ENCODE results near the gene RNF19B.

RNF19B gene

DNA sequence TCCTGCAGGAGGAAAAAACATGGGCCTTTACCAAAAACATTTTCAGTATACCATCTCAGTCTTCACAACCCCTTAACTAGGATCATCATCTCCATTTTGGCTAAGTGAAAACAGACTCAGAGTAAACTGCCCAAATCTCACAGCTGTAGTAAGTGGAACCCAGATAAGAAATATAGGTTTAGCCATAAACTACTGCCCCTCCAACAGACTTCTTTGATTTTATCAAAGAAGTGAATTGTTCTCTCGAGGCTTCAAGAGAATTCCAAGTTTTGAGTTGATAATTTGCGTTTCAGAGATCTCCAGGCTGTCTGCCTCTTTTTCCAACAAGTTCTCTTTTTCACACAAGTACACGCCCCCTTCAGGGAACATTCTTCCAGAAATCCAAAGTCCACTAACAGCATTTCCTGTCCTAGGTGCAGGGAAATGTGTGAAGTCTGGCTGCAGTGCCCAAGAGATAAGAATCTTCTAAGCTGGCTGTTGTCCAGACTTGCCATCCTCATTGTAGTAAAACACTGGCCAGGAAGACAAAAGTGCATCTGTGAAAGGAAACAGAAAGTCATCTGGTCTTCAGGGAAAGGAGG, 30.8 kb downstream of the RNF19B start:
- H3K4me3 ChIP-seq (ENCODE audit: low read length), result no peak overlapping the region
- no peak for DNase-seq (ENCODE audit: low read depth)
- TF ChIP-seq, protein P1, sequence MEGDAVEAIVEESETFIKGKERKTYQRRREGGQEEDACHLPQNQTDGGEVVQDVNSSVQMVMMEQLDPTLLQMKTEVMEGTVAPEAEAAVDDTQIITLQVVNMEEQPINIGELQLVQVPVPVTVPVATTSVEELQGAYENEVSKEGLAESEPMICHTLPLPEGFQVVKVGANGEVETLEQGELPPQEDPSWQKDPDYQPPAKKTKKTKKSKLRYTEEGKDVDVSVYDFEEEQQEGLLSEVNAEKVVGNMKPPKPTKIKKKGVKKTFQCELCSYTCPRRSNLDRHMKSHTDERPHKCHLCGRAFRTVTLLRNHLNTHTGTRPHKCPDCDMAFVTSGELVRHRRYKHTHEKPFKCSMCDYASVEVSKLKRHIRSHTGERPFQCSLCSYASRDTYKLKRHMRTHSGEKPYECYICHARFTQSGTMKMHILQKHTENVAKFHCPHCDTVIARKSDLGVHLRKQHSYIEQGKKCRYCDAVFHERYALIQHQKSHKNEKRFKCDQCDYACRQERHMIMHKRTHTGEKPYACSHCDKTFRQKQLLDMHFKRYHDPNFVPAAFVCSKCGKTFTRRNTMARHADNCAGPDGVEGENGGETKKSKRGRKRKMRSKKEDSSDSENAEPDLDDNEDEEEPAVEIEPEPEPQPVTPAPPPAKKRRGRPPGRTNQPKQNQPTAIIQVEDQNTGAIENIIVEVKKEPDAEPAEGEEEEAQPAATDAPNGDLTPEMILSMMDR (conservative IDR thresholded peaks at IDR 0.05; ENCODE audit: low read depth, low read length), result peak; percentile 5

DNA sequence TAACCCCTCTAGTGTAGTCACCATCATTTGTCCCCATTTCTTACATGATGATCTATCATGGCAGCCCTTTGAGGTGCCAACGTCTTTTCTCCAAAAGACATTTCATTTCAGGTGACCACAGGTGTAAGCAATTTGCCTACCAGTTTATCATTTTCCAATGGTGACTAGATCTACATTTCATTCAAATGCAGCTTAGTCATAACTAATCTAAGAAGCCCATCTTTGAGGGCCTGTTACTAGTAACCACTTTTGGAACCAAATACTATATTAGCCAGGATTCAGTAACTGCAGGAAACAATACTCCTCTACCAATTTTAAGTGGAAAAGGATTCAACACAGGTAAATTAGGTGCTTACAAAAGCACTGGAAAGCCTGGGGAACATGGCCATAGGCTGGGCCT, 32.8 kb downstream of the RNF19B start:
- TF ChIP-seq, protein P1 (conservative IDR thresholded peaks at IDR 0.05; ENCODE audit: low read depth, low read length), result no peak
- no peak overlapping the region for H3K4me3 ChIP-seq (ENCODE audit: low read length)
- DNase-seq (ENCODE audit: low read depth), result no peak

DNA sequence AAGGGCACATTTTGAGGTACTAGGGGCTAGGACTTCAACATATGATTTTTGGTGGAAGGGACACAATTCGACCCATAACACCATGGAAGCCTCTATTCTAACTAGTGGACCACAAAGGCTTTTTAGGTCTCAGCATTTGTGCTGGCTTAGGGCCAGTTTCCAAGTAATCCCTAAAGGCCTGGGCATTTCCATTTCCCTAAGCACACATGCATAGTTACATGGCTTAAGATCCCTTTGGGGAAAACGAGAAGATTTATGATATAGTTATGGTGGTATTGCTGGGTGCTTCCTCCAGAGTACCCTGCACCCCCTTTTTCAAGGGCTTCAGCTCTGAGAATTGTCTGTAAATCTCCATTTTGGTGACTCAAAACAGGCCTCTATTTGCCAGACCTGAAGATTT, 35.2 kb downstream of the RNF19B start:
- H3K4me3 ChIP-seq (ENCODE audit: low read length), result no peak overlapping the region
- TF ChIP-seq, protein P1 (conservative IDR thresholded peaks at IDR 0.05; ENCODE audit: low read depth, low read length), result no peak
- peak; percentile 39 for DNase-seq (ENCODE audit: low read depth)

DNA sequence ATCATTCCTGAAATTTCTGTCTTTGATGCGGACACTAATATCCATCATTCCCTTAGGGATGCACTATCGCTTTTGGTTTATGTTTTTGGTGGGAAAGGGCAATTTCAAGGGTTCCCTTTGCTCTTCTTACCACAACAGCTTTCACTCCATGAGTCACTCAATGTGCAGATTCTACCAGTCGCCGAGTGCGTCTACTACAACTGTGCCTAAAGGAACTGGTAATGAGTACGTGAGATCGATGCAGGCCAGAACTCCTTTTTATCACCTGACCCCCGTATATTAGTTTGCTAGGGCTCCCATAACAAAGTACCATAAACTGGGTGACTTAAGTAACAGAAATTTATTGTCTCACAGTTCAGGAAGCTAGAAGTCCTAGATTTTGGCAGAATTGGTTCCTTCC, 35.9 kb downstream of the RNF19B start:
- H3K4me3 ChIP-seq (ENCODE audit: low read length), result no peak overlapping the region
- TF ChIP-seq, protein P1 (conservative IDR thresholded peaks at IDR 0.05; ENCODE audit: low read depth, low read length), result no peak
- no peak for DNase-seq (ENCODE audit: low read depth)

DNA sequence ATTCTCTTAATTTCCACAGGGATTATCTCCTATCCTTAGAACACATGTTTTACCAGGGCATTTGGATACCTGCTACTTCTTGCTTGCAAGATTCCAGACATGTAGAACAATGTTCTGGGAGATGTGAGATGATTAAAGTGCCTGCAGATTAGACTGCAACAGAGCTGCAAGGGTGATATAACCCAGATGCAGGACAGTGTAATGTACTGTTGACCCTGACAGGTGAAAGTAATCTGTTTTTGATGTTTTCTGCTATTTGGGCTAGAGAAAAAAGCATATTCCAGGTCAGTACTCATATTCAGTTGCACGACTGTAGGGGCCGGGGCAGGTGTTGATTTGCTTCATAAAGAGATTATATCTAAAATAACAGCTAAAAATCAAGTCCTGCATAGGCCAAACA, 36.3 kb downstream of the RNF19B start:
- no peak overlapping the region for H3K4me3 ChIP-seq (ENCODE audit: low read length)
- DNase-seq (ENCODE audit: low read depth), result no peak
- TF ChIP-seq, protein P1 (conservative IDR thresholded peaks at IDR 0.05; ENCODE audit: low read depth, low read length), result no peak

DNA sequence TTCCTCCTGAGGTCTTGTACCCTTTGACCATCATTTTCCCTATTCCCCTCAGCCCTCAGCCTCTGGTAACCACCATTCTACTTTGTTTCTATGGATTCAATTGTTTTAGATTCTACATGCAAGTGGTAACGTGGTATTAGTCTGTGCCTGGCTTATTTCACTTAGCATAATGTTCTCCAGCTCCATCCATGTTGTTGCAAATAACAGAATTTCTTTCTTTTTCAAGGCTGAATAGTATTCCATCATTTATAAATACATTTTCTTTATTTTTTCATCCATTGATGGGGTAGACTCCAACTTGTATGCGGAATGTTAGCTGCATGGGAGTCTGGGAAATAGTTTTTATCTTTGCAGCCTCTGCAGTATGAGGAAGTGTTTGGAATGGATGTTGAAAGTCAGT, 37.2 kb downstream of the RNF19B start:
- DNase-seq (ENCODE audit: low read depth), result no peak
- TF ChIP-seq, protein P1 (conservative IDR thresholded peaks at IDR 0.05; ENCODE audit: low read depth, low read length), result no peak
- H3K4me3 ChIP-seq (ENCODE audit: low read length), result no peak overlapping the region

DNA sequence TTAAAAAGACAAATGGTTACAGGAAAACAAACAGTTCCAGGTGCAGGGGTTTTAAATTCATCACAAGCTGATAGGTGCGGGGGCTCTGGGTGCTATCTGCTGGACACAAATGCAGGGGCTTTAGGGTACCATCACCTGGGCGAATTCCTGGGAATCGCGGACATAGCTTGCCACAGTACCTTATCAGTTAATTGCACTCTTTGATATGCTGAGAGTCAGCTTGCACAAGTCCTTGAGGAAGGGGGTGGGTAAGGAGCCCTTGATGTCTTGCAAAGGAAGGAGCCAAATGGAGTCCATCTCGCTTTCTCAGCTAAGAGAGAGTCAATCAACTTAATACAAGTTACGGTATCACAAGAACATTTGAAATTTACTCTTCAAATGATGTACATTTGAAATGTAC, 38.0 kb downstream of the RNF19B start:
- TF ChIP-seq, protein P1 (conservative IDR thresholded peaks at IDR 0.05; ENCODE audit: low read depth, low read length), result no peak
- DNase-seq (ENCODE audit: low read depth), result no peak
- no peak overlapping the region for H3K4me3 ChIP-seq (ENCODE audit: low read length)
